Left ventricle myocardium inferior (tissue), 1 donor: ENCODE measurements around the gene CD302. TPM values are rescaled to one million over a fixed set of nuclear protein-coding genes. Genes with fewer than 3 reads are reported as not detected.
A peak's percentile ranks its signal among the peaks of the same experiment; 100 is the strongest.

Source experiments
- DNase-seq: peaks from one replicate; pipeline ENCODE4 v3.0.0-alpha.2; 2020
- H3K27ac ChIP-seq: fragments of 200-600 bp; replicated peaks from 2 replicates; pipeline ENCODE4 v1.8.0; 2021
- H3K27me3 ChIP-seq: fragments of 200-600 bp; 2 replicates; pipeline ENCODE4 v1.8.0; 2021; ENCODE audit warnings: low read depth
- H3K36me3 ChIP-seq: fragments of 200-600 bp; 2 replicates; pipeline ENCODE4 v1.8.0; 2021
- H3K4me1 ChIP-seq: fragments of 200-600 bp; 2 replicates; pipeline ENCODE4 v1.8.0; 2021
- H3K4me3 ChIP-seq: fragments of 200-600 bp; 2 replicates; pipeline ENCODE4 v1.8.0; 2021; ENCODE audit warnings: mild to moderate bottlenecking, moderate library complexity
- H3K9me3 ChIP-seq: fragments of 200-600 bp; replicated peaks from 2 replicates; pipeline ENCODE4 v1.8.0; 2021
- CTCF ChIP-seq: fragments of 200-600 bp; IDR thresholded peaks from 2 replicates; pipeline ENCODE4 v1.8.0; 2021; ENCODE audit warnings: antibody characterized with exemption, mild to moderate bottlenecking, borderline replicate concordance
- intact Hi-C: fragments of 100-400 bp; cut with micrococcal nuclease; formaldehyde crosslinking; loops from one replicate; pipeline ENCODE4 v1.11.0; 2022
- total RNA-seq: library from RNA; stranded (reverse); fragmentation: NEBNext Ultra II Directional; extraction: Animal tissue kit (Norgen Biotek cat#: 25700); gene quantifications from one replicate; pipeline ENCODE4 v1.2.1, GENCODE V29; 2021
- donor health status: DM: no; HTN: yes; CAD: no; lungs with severe emphysema.

Gene CD302
- total RNA-seq, 1 donor from 2014 or later, result 17.2 TPM

DNA sequence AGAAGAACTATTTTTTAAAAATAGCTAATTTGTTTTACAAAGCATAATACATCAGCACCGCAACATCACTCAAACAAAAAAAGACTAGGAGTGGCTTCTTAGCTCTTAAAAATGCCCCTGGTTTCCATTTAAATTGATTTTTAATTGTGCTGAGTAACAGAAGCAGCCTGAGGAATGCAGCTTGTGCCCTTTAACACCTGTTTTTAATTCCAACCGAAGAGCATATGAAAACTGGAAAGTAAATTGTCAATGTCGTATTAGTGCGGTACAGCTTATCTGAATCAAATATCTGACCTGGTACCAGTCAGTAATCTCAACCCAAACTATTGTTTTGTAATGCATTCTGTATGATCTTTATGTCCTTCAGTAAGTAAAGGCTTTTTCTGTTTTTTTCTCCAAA, 13.2 kb upstream of the CD302 start:
- no peak for TF ChIP-seq CTCF
- Histone ChIP-seq H3K27me3 (no peaks in the 10 kb centered on the region), H3K9me3 (no peaks in the 10 kb centered on the region), H3K27ac (no peak overlapping the region), H3K4me1 (peaks cover 9% of the 10 kb centered on the region), H3K4me3 (no peak overlapping the region), H3K36me3 (no peaks in the 10 kb centered on the region)
- intact Hi-C loops, result no loop called here
- DNase-seq, result no peak

- Histone ChIP-seq H3K27ac (no peak overlapping the region), H3K36me3 (no peaks in the 10 kb centered on the region), H3K27me3 (no peaks in the 10 kb centered on the region), H3K4me3 (no peak overlapping the region), H3K4me1 (peaks cover 9% of the 10 kb centered on the region), H3K9me3 (no peaks in the 10 kb centered on the region)
- intact Hi-C loops, result no loop called here
- no peak for DNase-seq
- TF ChIP-seq CTCF, result no peak
Measured at GRCh38 chr2:159808032-159808425, 10.0 kb upstream of the CD302 start.

GRCh38 chr2:159807183-159808031, 9.4 kb upstream of the CD302 start:
- Histone ChIP-seq H3K9me3 (no peaks in the 10 kb centered on the region), H3K27ac (no peak overlapping the region), H3K4me1 (peaks cover 9% of the 10 kb centered on the region), H3K27me3 (no peaks in the 10 kb centered on the region), H3K4me3 (no peak overlapping the region), H3K36me3 (no peaks in the 10 kb centered on the region)
- intact Hi-C loops, result no loop called here
- peak; percentile 85 for TF ChIP-seq CTCF
- DNase-seq, result no peak

- intact Hi-C loops, result no loop called here
Measured at GRCh38 chr2:159804941-159805340, 6.9 kb upstream of the CD302 start.

DNA sequence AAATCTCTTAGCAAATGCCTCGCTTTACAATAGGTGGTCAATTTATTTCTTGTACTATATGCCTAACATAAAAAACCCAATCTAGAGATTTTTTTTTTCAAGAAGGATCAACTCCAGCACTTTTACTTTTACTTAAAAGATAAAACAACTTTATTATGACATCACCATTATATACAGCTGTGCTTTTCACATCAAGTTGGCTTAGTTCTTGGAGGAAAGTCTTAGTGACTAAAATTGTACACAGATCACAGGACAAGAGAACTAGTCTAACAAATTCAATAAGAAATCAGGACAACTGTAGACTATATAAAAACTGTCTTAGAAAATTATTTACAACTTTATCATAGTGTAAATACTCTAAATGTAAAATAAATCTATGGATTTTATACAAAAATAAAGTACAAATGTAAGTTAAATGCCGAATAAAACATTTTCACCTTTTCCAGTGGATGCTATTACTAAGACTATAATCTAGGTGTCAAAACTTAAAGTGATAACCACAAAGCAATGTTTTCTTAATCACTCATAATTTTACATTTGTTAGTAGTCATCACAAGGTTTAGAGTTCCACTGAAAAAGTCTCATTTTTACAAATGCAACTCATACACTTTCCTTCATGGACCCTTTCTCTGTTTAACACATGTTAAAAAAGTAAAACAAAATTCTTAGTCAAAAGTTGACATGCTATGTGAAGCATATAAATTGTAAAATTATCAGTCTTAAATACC, 5.4 kb upstream of the CD302 start:
- no peak overlapping the region for H3K27ac ChIP-seq
- no peaks in the 10 kb centered on the region for H3K9me3 ChIP-seq
- H3K4me1 ChIP-seq, result peaks cover 11% of the 10 kb centered on the region
- TF ChIP-seq CTCF, result no peak
- intact Hi-C loops, result no loop called here
- no peak overlapping the region for H3K4me3 ChIP-seq
- no peaks in the 10 kb centered on the region for H3K27me3 ChIP-seq
- H3K36me3 ChIP-seq, result no peaks in the 10 kb centered on the region
- DNase-seq, result no peak

More at GRCh38 chr2:159804941-159805340, 6.9 kb upstream of the CD302 start:
- TF ChIP-seq CTCF, result no peak
- no peaks in the 10 kb centered on the region for H3K9me3 ChIP-seq
- no peaks in the 10 kb centered on the region for H3K36me3 ChIP-seq
- DNase-seq, result no peak
- no peak overlapping the region for H3K27ac ChIP-seq
- H3K4me1 ChIP-seq, result peaks cover 9% of the 10 kb centered on the region
- no peaks in the 10 kb centered on the region for H3K27me3 ChIP-seq
- no peak overlapping the region for H3K4me3 ChIP-seq
